C4-2B (cell line): Measurements from ENCODE around the gene AGBL1.
"Not testable (repeated sequence)": the region's sequence is repeated elsewhere in the genome, so short reads cannot be mapped to it uniquely, and the experiment has no call there.

Experiments used
- H3K27ac ChIP-seq: fragments of 450-650 bp; 2 replicates; pipeline ENCODE4 v1.5.1; 2017
- ZFX ChIP-seq: fragments of 450-650 bp; IDR thresholded peaks from 2 replicates; pipeline ENCODE4 v1.6.1; 2017
- TF ChIP-seq, protein P1 (sequence below): fragments of 450-650 bp; conservative IDR thresholded peaks from 2 replicates; pipeline ENCODE4 v1.5.1; 2017; ENCODE audit warnings: mild to moderate bottlenecking

The AGBL1 gene

DNA sequence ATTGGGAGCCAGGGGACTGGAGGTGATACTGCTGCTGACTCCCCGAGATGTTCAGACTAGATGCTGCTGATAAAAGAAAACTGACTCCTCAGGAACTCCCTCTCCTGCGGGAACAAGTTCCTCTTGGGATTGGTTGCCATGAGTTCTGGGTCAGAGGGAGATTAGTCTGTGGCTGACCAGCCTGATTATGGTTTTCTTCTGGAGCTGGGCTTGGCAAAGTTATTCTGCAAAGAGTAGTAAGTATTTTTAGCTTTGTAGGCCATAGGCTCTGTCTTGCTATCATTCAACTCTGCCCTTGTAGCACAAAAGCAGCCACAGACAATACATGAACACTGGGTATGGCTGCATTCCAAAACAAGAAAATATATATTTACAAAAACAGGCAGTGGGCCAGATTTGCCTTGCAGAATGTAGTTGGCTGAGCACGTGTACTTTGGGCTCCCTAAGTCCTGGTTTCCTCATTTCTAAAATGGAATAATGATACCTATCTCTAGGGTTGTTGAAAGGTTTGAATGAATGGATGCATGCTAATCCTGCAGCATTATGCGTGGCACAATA lies 796.8 kb downstream of the AGBL1 start:
- TF ChIP-seq ZFX = no peak
- TF ChIP-seq, protein P1, sequence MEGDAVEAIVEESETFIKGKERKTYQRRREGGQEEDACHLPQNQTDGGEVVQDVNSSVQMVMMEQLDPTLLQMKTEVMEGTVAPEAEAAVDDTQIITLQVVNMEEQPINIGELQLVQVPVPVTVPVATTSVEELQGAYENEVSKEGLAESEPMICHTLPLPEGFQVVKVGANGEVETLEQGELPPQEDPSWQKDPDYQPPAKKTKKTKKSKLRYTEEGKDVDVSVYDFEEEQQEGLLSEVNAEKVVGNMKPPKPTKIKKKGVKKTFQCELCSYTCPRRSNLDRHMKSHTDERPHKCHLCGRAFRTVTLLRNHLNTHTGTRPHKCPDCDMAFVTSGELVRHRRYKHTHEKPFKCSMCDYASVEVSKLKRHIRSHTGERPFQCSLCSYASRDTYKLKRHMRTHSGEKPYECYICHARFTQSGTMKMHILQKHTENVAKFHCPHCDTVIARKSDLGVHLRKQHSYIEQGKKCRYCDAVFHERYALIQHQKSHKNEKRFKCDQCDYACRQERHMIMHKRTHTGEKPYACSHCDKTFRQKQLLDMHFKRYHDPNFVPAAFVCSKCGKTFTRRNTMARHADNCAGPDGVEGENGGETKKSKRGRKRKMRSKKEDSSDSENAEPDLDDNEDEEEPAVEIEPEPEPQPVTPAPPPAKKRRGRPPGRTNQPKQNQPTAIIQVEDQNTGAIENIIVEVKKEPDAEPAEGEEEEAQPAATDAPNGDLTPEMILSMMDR = no peak
- H3K27ac ChIP-seq = 0 out of 2 replicates have a peak overlapping the region, but pooled peaks have one; percentile 11

DNA sequence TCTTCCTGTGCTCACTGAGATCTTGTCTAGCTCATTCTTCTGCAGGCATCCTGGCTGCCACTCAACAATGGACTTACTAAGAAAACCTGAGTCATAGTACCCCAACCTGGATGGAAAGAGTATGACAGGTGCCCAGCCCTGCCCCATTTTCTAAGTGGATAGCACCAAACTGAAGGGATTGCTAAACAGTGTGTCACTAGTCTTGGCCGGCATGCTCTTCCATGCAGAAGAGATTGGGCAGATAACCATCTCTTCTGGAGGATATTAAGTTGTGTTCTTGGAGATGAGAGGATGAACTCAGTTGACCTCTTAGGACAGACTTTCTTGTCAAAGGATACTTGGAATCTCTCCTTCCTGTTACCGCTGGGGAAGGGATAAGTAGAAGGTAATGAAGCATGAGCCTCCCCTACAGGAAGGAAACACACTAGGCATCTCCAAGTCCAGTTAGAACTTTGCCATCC lies 797.5 kb downstream of the AGBL1 start:
- no peak overlapping the region for H3K27ac ChIP-seq
- TF ChIP-seq ZFX = no peak
- TF ChIP-seq, protein P1 = peak; percentile 26

DNA sequence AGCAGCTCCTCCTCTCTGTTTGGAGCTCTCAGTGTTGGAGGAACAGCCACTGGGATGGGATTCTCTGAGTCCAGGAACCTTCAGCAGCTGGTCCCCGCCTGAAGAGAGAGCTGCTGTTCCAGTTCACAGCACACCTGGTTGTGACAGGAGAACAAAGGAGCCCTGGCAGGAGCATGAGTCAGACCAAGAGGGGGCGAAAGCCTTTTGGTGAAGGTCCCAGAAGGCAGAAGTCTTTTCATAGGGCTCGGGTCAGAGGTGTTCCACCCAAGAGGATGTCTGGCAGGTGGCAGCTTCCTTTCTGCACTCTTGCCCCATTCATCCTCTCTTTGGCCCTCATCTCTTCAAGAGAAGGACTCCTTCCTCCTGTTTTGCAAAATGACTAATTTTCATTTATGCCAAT lies 799.2 kb downstream of the AGBL1 start:
- H3K27ac ChIP-seq = not testable (repeated sequence)

DNA sequence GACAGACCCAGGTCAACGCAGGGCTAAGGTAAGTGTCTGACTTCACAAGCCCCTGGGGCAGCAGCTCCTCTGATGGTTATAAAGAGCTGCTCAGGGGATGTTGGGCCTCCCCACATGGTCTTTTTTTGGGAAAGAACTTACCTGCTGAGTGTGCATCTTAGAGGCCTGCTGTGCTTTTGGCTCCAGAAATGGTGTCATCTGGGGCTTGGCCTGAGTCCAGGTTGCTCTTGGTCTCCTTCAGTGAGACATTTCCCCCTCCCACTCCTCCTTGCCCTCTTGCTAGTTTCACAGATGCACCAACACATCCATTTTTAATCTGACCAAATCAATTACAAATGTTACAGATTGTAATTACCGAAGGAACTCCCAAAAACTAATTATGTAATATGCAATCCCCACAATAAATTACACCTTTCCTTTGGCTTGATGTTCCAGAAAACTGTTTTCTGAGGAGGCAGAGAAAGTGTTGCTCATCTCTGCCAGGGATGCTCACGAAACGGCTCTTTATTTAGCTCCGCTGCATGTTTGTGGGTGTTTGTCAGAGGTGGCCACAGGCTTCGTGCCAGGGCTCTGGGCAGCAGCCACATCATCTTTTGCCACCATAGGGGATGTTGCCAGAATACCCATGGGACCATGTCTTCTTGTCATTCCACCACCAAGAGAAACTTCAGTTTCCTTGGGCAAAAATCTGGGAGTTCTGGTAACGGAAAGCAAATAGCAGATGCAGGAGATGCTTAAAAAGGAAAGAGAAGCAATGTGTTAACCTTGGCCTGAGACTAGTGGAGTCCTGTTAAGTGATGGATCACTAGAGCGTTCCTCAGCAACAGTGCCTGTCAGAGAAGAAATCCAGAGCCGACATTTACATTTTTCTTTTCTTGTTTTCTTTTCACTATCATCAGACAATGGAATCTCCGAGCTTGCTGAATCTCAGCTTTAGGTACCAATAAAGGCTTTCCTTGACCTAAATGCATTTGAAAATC lies 799.9 kb downstream of the AGBL1 start:
- no peak overlapping the region for H3K27ac ChIP-seq
- TF ChIP-seq, protein P1 = no peak
- TF ChIP-seq ZFX = no peak

DNA sequence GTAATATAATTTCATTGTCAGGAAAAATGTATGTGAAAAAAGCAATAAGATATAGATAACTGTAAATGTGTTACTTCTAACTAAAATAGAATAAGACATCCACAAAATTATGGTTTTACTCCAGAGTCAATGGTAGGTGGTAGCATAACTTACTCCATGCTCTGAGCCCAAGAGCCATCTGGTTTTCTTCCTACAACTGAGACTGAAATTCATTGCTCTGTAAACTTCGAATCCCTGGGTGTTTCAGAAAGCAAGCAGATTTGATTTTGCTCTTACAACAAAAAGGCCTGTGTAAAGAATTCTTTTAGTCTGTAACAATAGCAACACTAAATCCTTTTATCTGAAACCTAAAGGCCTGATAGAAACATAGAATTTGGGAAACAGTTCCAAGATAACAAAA lies 805.9 kb downstream of the AGBL1 start:
- no peak overlapping the region for H3K27ac ChIP-seq
- TF ChIP-seq, protein P1 = no peak
- no peak for TF ChIP-seq ZFX

DNA sequence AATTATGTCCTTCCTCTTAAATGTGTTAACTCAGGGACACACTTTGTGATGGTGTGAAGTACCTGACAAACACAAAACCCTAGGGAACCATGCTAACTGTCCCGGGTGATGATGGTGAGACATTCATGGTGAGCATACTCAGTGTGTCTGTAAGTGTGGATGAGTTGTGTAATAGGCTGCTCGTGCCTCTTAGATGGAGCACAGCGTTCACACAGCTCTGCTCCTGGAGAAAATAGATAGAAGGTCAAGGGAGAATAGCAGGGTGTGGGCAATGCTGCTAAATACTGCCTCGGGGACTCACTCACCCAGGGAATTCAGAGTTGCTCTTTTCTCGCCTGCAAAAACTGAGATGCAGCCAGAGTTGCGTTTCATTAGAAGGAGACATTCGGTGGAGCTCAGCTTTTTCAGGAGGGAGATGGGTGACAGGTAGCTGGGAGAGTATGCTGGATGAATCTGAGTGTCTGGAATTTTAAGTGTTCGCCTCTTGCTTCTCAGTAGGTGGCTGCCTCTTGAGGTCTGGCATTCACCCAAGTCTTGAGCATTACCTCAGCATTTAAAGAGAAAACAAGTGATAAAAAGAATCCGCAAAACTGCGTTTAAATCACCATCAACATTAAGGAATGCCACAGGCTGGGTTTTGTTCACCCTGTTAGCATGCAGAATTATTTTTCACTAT lies 813.2 kb downstream of the AGBL1 start:
- H3K27ac ChIP-seq = no peak overlapping the region
- no peak for TF ChIP-seq ZFX
- TF ChIP-seq, protein P1 = no peak

DNA sequence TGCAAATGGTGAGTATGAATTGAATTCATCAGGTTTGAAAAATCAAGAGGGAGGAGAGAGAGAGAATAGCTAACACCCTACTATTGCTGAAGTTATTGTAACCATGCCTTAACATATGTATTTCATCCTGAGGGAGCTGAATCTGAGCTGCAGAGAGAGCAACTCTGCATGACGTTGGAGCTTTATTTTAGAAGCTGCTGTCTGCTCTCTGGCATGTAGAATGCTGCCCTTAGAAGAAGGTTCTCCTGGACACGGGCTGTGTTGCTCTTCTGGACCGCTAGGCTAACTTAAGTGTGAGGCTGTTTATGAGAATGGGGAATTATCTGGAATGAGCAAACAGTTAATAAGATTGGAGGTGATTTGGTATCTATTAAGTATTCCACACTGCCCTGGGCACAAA lies 814.6 kb downstream of the AGBL1 start:
- H3K27ac ChIP-seq = no peak overlapping the region
- no peak for TF ChIP-seq ZFX
- TF ChIP-seq, protein P1 = no peak
